Lung (tissue), 12 donors: ENCODE results near the gene GPR142. TPM values are rescaled to one million over a fixed set of nuclear protein-coding genes. Genes with fewer than 3 reads are reported as not detected.

Experiments used
- ATAC-seq: fragments of 200-7000 bp; cut with Tn5 transposase; one replicate; pipeline ENCODE4 v1.9.1; 2020; ENCODE audit warnings: moderate number of reproducible peaks; ENCODE audit not compliant: insufficient read depth, low FRiP score
- DNase-seq, 3 donors: peaks; one replicate each; pipeline ENCODE4 v3.0.0-alpha.2; 2013 to 2017
- H3K27ac ChIP-seq, 2 donors: one replicate each; pipeline ENCODE4 v1.5.1; 2013; ENCODE audit warnings: mild to moderate bottlenecking in 2 of 2, moderate library complexity in 2 of 2, control low read depth in 1 of 2, inconsistent platforms in 1 of 2, low read depth in 1 of 2, low read length in 1 of 2
- H3K27me3 ChIP-seq, 3 donors: one replicate each; pipeline ENCODE4 v1.5.1; 2013; ENCODE audit warnings: low read length in 2 of 3; ENCODE audit not compliant: control insufficient read depth in 3 of 3, insufficient read depth in 3 of 3
- H3K36me3 ChIP-seq, 4 donors: one replicate each; pipeline ENCODE4 v1.5.1; 2013; ENCODE audit warnings: low read length in 4 of 4, mild to moderate bottlenecking in 1 of 4, moderate library complexity in 1 of 4; ENCODE audit not compliant: control insufficient read depth in 4 of 4, insufficient read depth in 4 of 4
- H3K4me1 ChIP-seq, 5 donors: one replicate each; pipeline ENCODE4 v1.5.1; 2013; ENCODE audit warnings: low read length in 5 of 5, mild to moderate bottlenecking in 2 of 5, moderate library complexity in 1 of 5; ENCODE audit not compliant: control insufficient read depth in 5 of 5, insufficient read depth in 5 of 5
- H3K4me3 ChIP-seq: one replicate; pipeline ENCODE4 v1.5.1; 2013; ENCODE audit warnings: mild to moderate bottlenecking, control low read depth, moderate library complexity
- H3K9ac ChIP-seq, 2 donors: one replicate each; pipeline ENCODE4 v1.5.1; 2013; ENCODE audit warnings: low read length in 2 of 2, control low read depth in 1 of 2; ENCODE audit not compliant: insufficient read depth in 1 of 2
- H3K9me3 ChIP-seq, 4 donors: one replicate each; pipeline ENCODE4 v1.5.1; 2013; ENCODE audit warnings: low read length in 3 of 4, mild to moderate bottlenecking in 1 of 4, moderate library complexity in 1 of 4; ENCODE audit not compliant: control insufficient read depth in 4 of 4, insufficient read depth in 3 of 4
- CTCF ChIP-seq: IDR thresholded peaks from 2 replicates; pipeline ENCODE4 v1.5.1; 2012; ENCODE audit warnings: mild to moderate bottlenecking; ENCODE audit errors: control extremely low read depth, extremely low read depth
- WGBS, 2 donors: extraction: QIAGEN DNeasy Blood & Tissue Kit; methylation state at CpG; one replicate each; pipeline ENCODE4 v1.1.7; 2013; 5-methylcytosine and 5-hydroxymethylcytosine counted together
- polyA plus RNA-seq, 2 donors: library from polyadenylated mRNA; stranded (reverse); fragments of 200-250 nt; gene quantifications; one replicate each; pipeline ENCODE4 v1.2.1, GENCODE V29; 2013
- total RNA-seq, 2 donors: library from RNA; depleted of rRNA in 1 of 2; stranded (reverse); fragments of >200 nt in 1 of 2; gene quantifications; one replicate each; pipeline ENCODE4 v1.2.1, GENCODE V29; 2014 to 2021
- donor health status: control.
- donor health status: control.
- donor health status: Bipolar disorder and iron deficiency.
- donor health status: healthy.
- donor health status: DM: yes; HTN: yes; CAD: no.

The GPR142 gene
- total and polyA plus RNA-seq, 4 donors, result 0.03 TPM; not detected in 3

GRCh38 chr17:74383141-74383540 is 15.8 kb downstream of the GPR142 start:
- no peak for ATAC-seq
- TF ChIP-seq CTCF, result no peak

DNA sequence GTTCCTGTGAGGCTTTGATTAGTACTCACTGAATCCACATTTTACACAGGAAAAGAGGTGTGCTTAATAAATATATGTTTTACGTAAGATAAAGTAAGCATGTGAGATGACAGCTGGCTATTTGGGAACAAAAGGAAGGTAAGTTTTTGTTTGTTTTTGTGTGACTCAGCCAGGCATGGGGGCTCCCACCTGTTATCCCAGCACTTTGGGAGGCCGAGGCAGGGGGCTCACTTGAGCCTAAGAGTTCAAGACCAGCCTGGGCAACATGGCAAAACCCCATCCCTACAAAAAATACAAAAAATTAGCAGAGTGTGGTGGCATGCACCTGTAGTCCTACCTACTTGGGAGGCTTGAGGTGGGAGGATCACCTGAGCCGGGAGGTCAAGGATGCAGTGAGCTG is 17.9 kb downstream of the GPR142 start:
- WGBS, 2 donors, result 81 to 94% methylated on average over 3 of the region's 3 CpGs
- no peak overlapping the region for H3K4me3 ChIP-seq

More at GRCh38 chr17:74383141-74383540, 15.8 kb downstream of the GPR142 start:
- Histone ChIP-seq H3K9me3 (peaks cover 0 to 2% (median 0%) of the 10 kb centered on the region in 4 donors), H3K27ac (no peak overlapping the region), H3K4me3 (no peak overlapping the region), H3K27me3 (no peaks in the 10 kb centered on the region), H3K9ac (no peak overlapping the region), H3K4me1 (peaks cover 0 to 15% (median 0%) of the 10 kb centered on the region in 5 donors), H3K36me3 (no peaks in the 10 kb centered on the region)
- DNase-seq, result no peak
- WGBS, 2 donors, result 82 to 88% methylated on average over 5 of the region's 5 CpGs

DNA sequence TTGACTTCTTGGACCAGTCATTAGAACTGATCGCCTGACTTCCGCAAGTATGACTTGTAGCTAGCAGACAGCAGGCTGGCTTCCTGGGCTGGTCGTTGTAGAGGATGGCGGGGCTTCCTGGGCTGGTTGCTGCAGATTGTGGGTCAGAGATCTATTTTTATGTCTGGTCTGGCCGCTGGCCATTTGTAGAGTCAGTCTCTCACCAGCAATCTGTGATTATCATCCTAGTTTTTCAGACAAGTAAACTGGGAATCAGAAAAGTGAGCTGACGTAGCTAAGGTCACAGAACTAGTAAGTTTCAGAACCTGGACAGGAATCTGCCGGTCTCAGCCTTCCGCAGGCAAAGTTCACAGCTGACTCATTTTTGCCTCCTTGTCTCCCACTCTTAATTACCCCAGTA is 19.1 kb downstream of the GPR142 start:
- H3K4me1 ChIP-seq, result no peaks in the 10 kb centered on the region
- no peaks in the 10 kb centered on the region for H3K27me3 ChIP-seq
- peaks cover 0 to 2% (median 0%) of the 10 kb centered on the region in 4 donors for H3K9me3 ChIP-seq
- no peak for TF ChIP-seq CTCF
- WGBS, 2 donors, result 57 to 59% methylated on average over 8 of the region's 8 CpGs
- no peak overlapping the region for H3K27ac ChIP-seq
- no peak overlapping the region for H3K9ac ChIP-seq
- H3K4me3 ChIP-seq, result no peak overlapping the region
- DNase-seq (peak in 1 of 3 donors; percentile 46), ATAC-seq (no peak)
- H3K36me3 ChIP-seq, result no peaks in the 10 kb centered on the region

More for the DNA sequence above, 17.9 kb downstream of the GPR142 start:
- TF ChIP-seq CTCF, result no peak
- no peaks in the 10 kb centered on the region for H3K27me3 ChIP-seq
- peaks cover 0 to 2% (median 0%) of the 10 kb centered on the region in 4 donors for H3K9me3 ChIP-seq
- no peaks in the 10 kb centered on the region for H3K36me3 ChIP-seq
- DNase-seq, result no peak
- no peak for ATAC-seq
- peaks cover 0 to 4% (median 0%) of the 10 kb centered on the region in 5 donors for H3K4me1 ChIP-seq
- H3K9ac ChIP-seq, result no peak overlapping the region
- H3K27ac ChIP-seq, result no peak overlapping the region
